HCT116 (cell line): ENCODE measurements around the gene DEPDC1B. TPM values are rescaled to one million over a fixed set of nuclear protein-coding genes. Genes with fewer than 3 reads are reported as not detected.

Experiments
- ATAC-seq: fragments of 200-7000 bp; cut with Tn5 transposase; 2 replicates; pipeline ENCODE4 v1.9.1; 2020; ENCODE audit warnings: mild to moderate bottlenecking, moderate library complexity
- BruUV-seq: library from RNA; stranded (reverse); fragments of 400-500 nt; replicated peaks from 2 replicates; lab custom pipeline; 2021; lab: Mats Ljungman, UMichigan
- CTCF ChIA-PET: fragments of 300-600 bp; sonication (Branson Sonifier 250); formaldehyde crosslinking; loops from one replicate; lab custom pipeline; 2021; ENCODE audit warnings: antibody characterized with exemption; lab: Charles Lee
- POLR2A ChIA-PET: fragments of 300-600, 350-600 bp; sonication (Branson Sonifier 250); formaldehyde crosslinking; loops from one replicate; lab custom pipeline; 2021; ENCODE audit warnings: antibody characterized with exemption; lab: Charles Lee
- RAD21 ChIA-PET, 2 experiments: fragments of 300-600 bp; sonication (Branson Sonifier 250); formaldehyde crosslinking; loops; one replicate each; lab custom pipeline; 2023; ENCODE audit warnings: low total read pairs in 2 of 2; ENCODE audit not compliant: uncharacterized antibody in 2 of 2, unreplicated experiment in 2 of 2, low non-redundant PET in 1 of 2; lab: Charles Lee
- DNase-seq: peaks from one replicate; pipeline ENCODE4 v3.0.0-alpha.2; 2010; ENCODE audit warnings: low read depth, low spot score
- H2AFZ ChIP-seq: fragments of 200-600 bp; shearing (Covaris generic), sonication (generic); 2 replicates; pipeline ENCODE4 v1.6.1; 2017; ENCODE audit warnings: low read depth, mixed run types, mixed read lengths, antibody characterized with exemption, low read length; ENCODE audit not compliant: poor library complexity, severe bottlenecking
- H3K27ac ChIP-seq: 2 replicates; pipeline ENCODE4 v1.5.1; 2012; ENCODE audit warnings: low read depth, low read length
- H3K27me3 ChIP-seq: fragments of 200-600 bp; sonication (generic); 2 replicates; pipeline ENCODE4 v1.6.1; 2016; ENCODE audit warnings: mixed run types, low read length, mixed read lengths; ENCODE audit not compliant: insufficient read depth
- H3K36me3 ChIP-seq, 2 experiments: fragments of 200-500 bp in 1 of 2; fragments of 200-600 bp in 1 of 2; sonication (Bioruptor generic) in 1 of 2; sonication (generic) in 1 of 2; 2 replicates each; pipeline versions ENCODE4 v1.5.1 to v1.6.1; 2014 to 2016; ENCODE audit warnings: low read length in 2 of 2, inconsistent platforms in 1 of 2, mixed read lengths in 1 of 2, mixed run types in 1 of 2; ENCODE audit not compliant: insufficient read depth in 2 of 2, control insufficient read depth in 1 of 2
- H3K4me1 ChIP-seq, 2 experiments: fragments of 200-600 bp in 1 of 2; sonication (generic) in 1 of 2; 2 replicates each; pipeline versions ENCODE4 v1.5.1 to v1.6.1; 2012 to 2017; ENCODE audit warnings: low read length in 2 of 2, inconsistent platforms in 1 of 2, mild to moderate bottlenecking in 1 of 2, mixed read lengths in 1 of 2, mixed run types in 1 of 2, moderate library complexity in 1 of 2; ENCODE audit not compliant: insufficient read depth in 2 of 2, control insufficient read depth in 1 of 2
- H3K4me2 ChIP-seq: fragments of 200-600 bp; sonication (generic); 2 replicates; pipeline ENCODE4 v1.6.1; 2017; ENCODE audit warnings: mixed run types, low read length, mixed read lengths
- H3K4me3 ChIP-seq, 2 experiments: fragments of 200-600 bp in 1 of 2; sonication (generic) in 1 of 2; replicated peaks in 1 of 2; 2 replicates each; pipeline ENCODE4 v1.5.1; 2011 to 2016; ENCODE audit warnings: low read length in 2 of 2, control low read depth in 1 of 2, low read depth in 1 of 2, mild to moderate bottlenecking in 1 of 2, mixed read lengths in 1 of 2, mixed run types in 1 of 2
- H3K79me2 ChIP-seq: fragments of 200-600 bp; sonication (generic); 2 replicates; pipeline ENCODE4 v1.6.1; 2017; ENCODE audit warnings: mild to moderate bottlenecking, mixed run types, low read length, moderate library complexity, mixed read lengths; ENCODE audit not compliant: insufficient read depth
- H3K9ac ChIP-seq: fragments of 200-600 bp; sonication (generic); 2 replicates; pipeline ENCODE4 v1.6.1; 2016; ENCODE audit warnings: low read length, mixed read lengths
- H3K9me2 ChIP-seq: fragments of 200-600 bp; sonication (generic), shearing (Covaris generic); 2 replicates; pipeline ENCODE4 v1.6.1; 2017; ENCODE audit warnings: mixed run types, mild to moderate bottlenecking, moderate library complexity; ENCODE audit not compliant: insufficient read depth
- H3K9me3 ChIP-seq, 2 experiments: fragments of 200-500 bp in 1 of 2; fragments of 200-600 bp in 1 of 2; sonication (Bioruptor generic) in 1 of 2; sonication (generic) in 1 of 2; 2 replicates each; pipeline ENCODE4 v1.6.1; 2014 to 2017; ENCODE audit warnings: low read length in 2 of 2, mixed read lengths in 2 of 2, inconsistent platforms in 1 of 2, low read depth in 1 of 2, mild to moderate bottlenecking in 1 of 2, mixed run types in 1 of 2, moderate library complexity in 1 of 2; ENCODE audit not compliant: control insufficient read depth in 1 of 2, insufficient read depth in 1 of 2
- H4K20me1 ChIP-seq: fragments of 200-600 bp; sonication (generic), shearing (Covaris generic); 2 replicates; pipeline ENCODE4 v1.6.1; 2017; ENCODE audit warnings: mixed run types, mild to moderate bottlenecking, moderate library complexity; ENCODE audit not compliant: insufficient read depth
- ATF3 ChIP-seq: IDR thresholded peaks from 2 replicates; pipeline ENCODE4 v1.6.1; 2012
- CEBPB ChIP-seq: IDR thresholded peaks from 2 replicates; pipeline ENCODE4 v1.6.1; 2012; ENCODE audit warnings: low read depth
- EGR1 ChIP-seq: IDR thresholded peaks from 2 replicates; pipeline ENCODE4 v1.6.1; 2012; ENCODE audit warnings: low read depth
- EZH2 ChIP-seq: fragments of 200-600 bp; sonication (generic); IDR thresholded peaks from 2 replicates; pipeline ENCODE4 v1.6.1; 2017; ENCODE audit warnings: antibody characterized with exemption, mixed run types
- POLR2A ChIP-seq: IDR thresholded peaks from 2 replicates; pipeline ENCODE4 v1.7.0; 2011; ENCODE audit warnings: borderline replicate concordance; ENCODE audit not compliant: insufficient read depth, insufficient read length; ENCODE audit errors: extremely low read depth
- RAD21 ChIP-seq: IDR thresholded peaks from 2 replicates; pipeline ENCODE4 v1.6.1; 2012; ENCODE audit warnings: low read depth, mild to moderate bottlenecking
- SIN3A ChIP-seq: IDR thresholded peaks from 2 replicates; pipeline ENCODE4 v1.6.1; 2012; ENCODE audit warnings: low read depth
- SRF ChIP-seq: IDR thresholded peaks from 2 replicates; pipeline ENCODE4 v1.6.1; 2012; ENCODE audit warnings: low read depth
- ZFX ChIP-seq: fragments of 450-650 bp; IDR thresholded peaks from 2 replicates; pipeline ENCODE4 v1.6.1; 2017
- intact Hi-C: fragments of 100-400 bp; cut with micrococcal nuclease; formaldehyde crosslinking; loops from 2 replicates; pipeline ENCODE4 v1.10.0; 2022
- total RNA-seq: library from RNA; stranded (reverse); gene quantifications from one replicate; pipeline ENCODE4 v1.2.1, GENCODE V29; 2021; ENCODE audit not compliant: unreplicated experiment
- TF ChIP-seq, protein P1 (sequence below), 3 experiments: fragments of 200-600 bp in 1 of 3; sonication (generic) in 1 of 3; IDR thresholded peaks in 2 of 3; conservative IDR thresholded peaks in 1 of 3; 2 replicates each; pipeline ENCODE4 v1.5.1; 2012 to 2017; ENCODE audit warnings: low read depth in 2 of 3, low read length in 2 of 3, antibody characterized with exemption in 1 of 3, borderline replicate concordance in 1 of 3, control low read depth in 1 of 3, mild to moderate bottlenecking in 1 of 3, mixed read lengths in 1 of 3, mixed run types in 1 of 3, moderate library complexity in 1 of 3; ENCODE audit not compliant: insufficient read depth in 1 of 3

Gene DEPDC1B
- total RNA-seq, 1 experiment from 2014 or later = 39.7 TPM

- no peaks in the 10 kb centered on the region for H3K27me3 ChIP-seq
- RAD21 ChIA-PET = no interaction called here
- H2AFZ ChIP-seq = no peak overlapping the region
- no TSS peak for BruUV-seq
- TF ChIP-seq EZH2 (no peak), EGR1 (no peak), RAD21 (no peak)
- TF ChIP-seq, protein P1, sequence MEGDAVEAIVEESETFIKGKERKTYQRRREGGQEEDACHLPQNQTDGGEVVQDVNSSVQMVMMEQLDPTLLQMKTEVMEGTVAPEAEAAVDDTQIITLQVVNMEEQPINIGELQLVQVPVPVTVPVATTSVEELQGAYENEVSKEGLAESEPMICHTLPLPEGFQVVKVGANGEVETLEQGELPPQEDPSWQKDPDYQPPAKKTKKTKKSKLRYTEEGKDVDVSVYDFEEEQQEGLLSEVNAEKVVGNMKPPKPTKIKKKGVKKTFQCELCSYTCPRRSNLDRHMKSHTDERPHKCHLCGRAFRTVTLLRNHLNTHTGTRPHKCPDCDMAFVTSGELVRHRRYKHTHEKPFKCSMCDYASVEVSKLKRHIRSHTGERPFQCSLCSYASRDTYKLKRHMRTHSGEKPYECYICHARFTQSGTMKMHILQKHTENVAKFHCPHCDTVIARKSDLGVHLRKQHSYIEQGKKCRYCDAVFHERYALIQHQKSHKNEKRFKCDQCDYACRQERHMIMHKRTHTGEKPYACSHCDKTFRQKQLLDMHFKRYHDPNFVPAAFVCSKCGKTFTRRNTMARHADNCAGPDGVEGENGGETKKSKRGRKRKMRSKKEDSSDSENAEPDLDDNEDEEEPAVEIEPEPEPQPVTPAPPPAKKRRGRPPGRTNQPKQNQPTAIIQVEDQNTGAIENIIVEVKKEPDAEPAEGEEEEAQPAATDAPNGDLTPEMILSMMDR (IDR thresholded peaks at IDR 0.05 in 2 of 3, conservative IDR thresholded peaks at IDR 0.05 in 1 of 3; ENCODE audit: borderline replicate concordance in 1 of 3, insufficient read depth in 1 of 3, low read depth in 2 of 3, low read length in 2 of 3) = no peak
- H3K4me2 ChIP-seq = no peak overlapping the region
- ATAC-seq (no peak), DNase-seq (no peak)
- peaks cover 3 to 7% of the 10 kb centered on the region in 2 experiments; a peak in 1 of 4 replicates for H3K36me3 ChIP-seq
- no peaks in the 10 kb centered on the region; a peak in 1 of 4 replicates for H3K9me3 ChIP-seq
- POLR2A ChIA-PET = no interaction called here
- H3K27ac ChIP-seq = no peak overlapping the region
- no peaks in the 10 kb centered on the region for H3K4me1 ChIP-seq
- H3K4me3 ChIP-seq = no peak overlapping the region
- intact Hi-C loops = no loop called here
- no peaks in the 10 kb centered on the region for H3K79me2 ChIP-seq
- H3K9me2 ChIP-seq = no peaks in the 10 kb centered on the region
- no peaks in the 10 kb centered on the region for H4K20me1 ChIP-seq
- CTCF ChIA-PET = no interaction called here
- H3K9ac ChIP-seq = no peak overlapping the region
Observed at GRCh38 chr5:60632153-60632552, 67.8 kb downstream of the DEPDC1B start.

GRCh38 chr5:60630836-60631235 is 69.1 kb downstream of the DEPDC1B start:
- H3K9me3 ChIP-seq = no peaks in the 10 kb centered on the region
- H3K36me3 ChIP-seq = peaks cover 3 to 7% of the 10 kb centered on the region in 2 experiments; a peak in 1 of 4 replicates
- DNase-seq (no peak), ATAC-seq (no peak)
- intact Hi-C loops = no loop called here
- TF ChIP-seq EGR1 = no peak
- TF ChIP-seq CEBPB = no peak
- no peak for TF ChIP-seq EZH2
- TF ChIP-seq, protein P1 (IDR thresholded peaks at IDR 0.05 in 2 of 3, conservative IDR thresholded peaks at IDR 0.05 in 1 of 3; ENCODE audit: borderline replicate concordance in 1 of 3, insufficient read depth in 1 of 3, low read depth in 2 of 3, low read length in 2 of 3) = no peak
- no peak for TF ChIP-seq RAD21
- no peak for TF ChIP-seq SIN3A
- TF ChIP-seq ZFX = no peak
- TF ChIP-seq SRF = no peak
- TF ChIP-seq POLR2A = no peak
- TF ChIP-seq ATF3 = no peak
- ChIA-PET POLR2A (no interaction called here), RAD21 (no interaction called here), CTCF (no interaction called here)
- no peak overlapping the region for H3K9ac ChIP-seq
- no peaks in the 10 kb centered on the region for H3K79me2 ChIP-seq
- no peak overlapping the region for H3K4me2 ChIP-seq
- H3K9me2 ChIP-seq = no peaks in the 10 kb centered on the region
- no peak overlapping the region for H3K4me3 ChIP-seq
- H3K27me3 ChIP-seq = no peaks in the 10 kb centered on the region
- no peak overlapping the region for H3K27ac ChIP-seq
- BruUV-seq = no TSS peak
- H4K20me1 ChIP-seq = no peaks in the 10 kb centered on the region
- no peak overlapping the region for H2AFZ ChIP-seq
- H3K4me1 ChIP-seq = no peaks in the 10 kb centered on the region
